Thyroid gland (tissue), 4 donors: ENCODE data around the gene CENPV. TPM values are rescaled to one million over a fixed set of nuclear protein-coding genes. Genes with fewer than 3 reads are reported as not detected.

Source experiments
- DNase-seq, 2 donors: peaks; one replicate each; pipeline ENCODE4 v3.0.0-alpha.2; 2019
- H3K27ac ChIP-seq, 3 donors: fragments of 200-600 bp; sonication (generic); 1 replicate in 2 of 3; 2 replicates in 1 of 3; pipeline ENCODE4 v1.5.1; 2016 to 2019; ENCODE audit warnings: mild to moderate bottlenecking in 1 of 3, moderate library complexity in 1 of 3
- H3K27me3 ChIP-seq: fragments of 200-600 bp; sonication (generic); one replicate; pipeline ENCODE4 v1.5.1; 2019
- H3K36me3 ChIP-seq, 2 donors: fragments of 200-600 bp; sonication (generic); one replicate each; pipeline ENCODE4 v1.5.1; 2016 to 2019
- H3K4me1 ChIP-seq, 2 donors: fragments of 200-600 bp; sonication (generic); one replicate each; pipeline ENCODE4 v1.5.1; 2017 to 2019
- H3K4me3 ChIP-seq, 3 donors: fragments of 200-600 bp; sonication (generic); replicated peaks in 1 of 3; 1 replicate in 2 of 3; 2 replicates in 1 of 3; pipeline ENCODE4 v1.5.1; 2016; ENCODE audit warnings: mild to moderate bottlenecking in 1 of 3
- H3K9me3 ChIP-seq: fragments of 200-600 bp; sonication (generic); one replicate; pipeline ENCODE4 v1.5.1; 2017
- POLR2A ChIP-seq, 2 donors: fragments of 450-650 bp; IDR thresholded peaks; one replicate each; pipeline ENCODE4 v1.6.1; 2017; ENCODE audit warnings: antibody characterized with exemption in 2 of 2, mild to moderate bottlenecking in 2 of 2, moderate library complexity in 1 of 2
- WGBS, 2 donors: methylation state at CpG; one replicate each; pipeline ENCODE4 v1.1.5; 2017; 5-methylcytosine and 5-hydroxymethylcytosine counted together
- intact Hi-C: fragments of 100-400 bp; cut with DNase I; formaldehyde crosslinking; loops from one replicate; pipeline ENCODE4 v1.15.1; 2023
- total RNA-seq, 4 donors: library from RNA; depleted of rRNA; stranded (reverse); fragments of >200 nt; gene quantifications; one replicate each; pipeline ENCODE4 v1.2.3, GENCODE V29; 2016
- TF ChIP-seq, protein P1 (sequence below), 6 experiments: fragments of 200-600 bp in 3 of 6; fragments of 450-650 bp in 3 of 6; sonication (generic) in 3 of 6; IDR thresholded peaks; one replicate each; pipeline ENCODE4 v1.5.1; 2016 to 2019; ENCODE audit warnings: antibody characterized with exemption in 6 of 6, mild to moderate bottlenecking in 2 of 6, inconsistent platforms in 1 of 6, moderate library complexity in 1 of 6

The CENPV gene
- total RNA-seq, 4 donors from 2014 or later = 4.3 to 16.7 (median 12.8) TPM

DNA sequence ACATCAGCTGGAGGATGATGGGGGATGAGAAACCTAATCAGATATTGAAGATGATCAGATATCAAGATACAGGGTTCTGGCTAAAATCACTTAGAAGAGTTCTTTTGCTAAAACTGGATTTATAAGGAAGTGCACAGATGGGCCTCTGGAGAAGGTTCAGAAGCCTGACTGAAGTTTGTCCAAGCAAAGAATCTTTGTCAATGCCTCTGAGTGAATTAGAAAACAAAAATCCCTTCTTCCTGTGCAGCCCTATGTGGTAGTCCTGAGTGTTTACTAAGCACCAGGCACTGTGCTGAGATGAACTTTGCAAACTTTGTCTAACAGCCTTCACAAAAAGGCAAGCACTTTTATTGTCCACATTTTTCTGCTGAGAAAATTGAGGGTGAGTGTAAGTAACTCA, 11.4 kb upstream of the CENPV start:
- H3K36me3 ChIP-seq = no peaks in the 10 kb centered on the region
- no peaks in the 10 kb centered on the region for H3K27me3 ChIP-seq
- H3K4me1 ChIP-seq = peaks cover 5 to 9% of the 10 kb centered on the region in 2 donors
- peak overlapping the region in 1 of 3 donors; percentile 43 for H3K27ac ChIP-seq
- DNase-seq = no peak
- intact Hi-C loops = loop anchor here (10.0 kb wide), 1 partner anchor 160 kb away; no protein-coding TSS in a partner anchor
- no peak overlapping the region for H3K4me3 ChIP-seq
- TF ChIP-seq, protein P1, sequence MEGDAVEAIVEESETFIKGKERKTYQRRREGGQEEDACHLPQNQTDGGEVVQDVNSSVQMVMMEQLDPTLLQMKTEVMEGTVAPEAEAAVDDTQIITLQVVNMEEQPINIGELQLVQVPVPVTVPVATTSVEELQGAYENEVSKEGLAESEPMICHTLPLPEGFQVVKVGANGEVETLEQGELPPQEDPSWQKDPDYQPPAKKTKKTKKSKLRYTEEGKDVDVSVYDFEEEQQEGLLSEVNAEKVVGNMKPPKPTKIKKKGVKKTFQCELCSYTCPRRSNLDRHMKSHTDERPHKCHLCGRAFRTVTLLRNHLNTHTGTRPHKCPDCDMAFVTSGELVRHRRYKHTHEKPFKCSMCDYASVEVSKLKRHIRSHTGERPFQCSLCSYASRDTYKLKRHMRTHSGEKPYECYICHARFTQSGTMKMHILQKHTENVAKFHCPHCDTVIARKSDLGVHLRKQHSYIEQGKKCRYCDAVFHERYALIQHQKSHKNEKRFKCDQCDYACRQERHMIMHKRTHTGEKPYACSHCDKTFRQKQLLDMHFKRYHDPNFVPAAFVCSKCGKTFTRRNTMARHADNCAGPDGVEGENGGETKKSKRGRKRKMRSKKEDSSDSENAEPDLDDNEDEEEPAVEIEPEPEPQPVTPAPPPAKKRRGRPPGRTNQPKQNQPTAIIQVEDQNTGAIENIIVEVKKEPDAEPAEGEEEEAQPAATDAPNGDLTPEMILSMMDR (IDR thresholded peaks at IDR 0.05) = no peak
- no peak for TF ChIP-seq POLR2A (IDR thresholded peaks at IDR 0.05)
- no peaks in the 10 kb centered on the region for H3K9me3 ChIP-seq

DNA sequence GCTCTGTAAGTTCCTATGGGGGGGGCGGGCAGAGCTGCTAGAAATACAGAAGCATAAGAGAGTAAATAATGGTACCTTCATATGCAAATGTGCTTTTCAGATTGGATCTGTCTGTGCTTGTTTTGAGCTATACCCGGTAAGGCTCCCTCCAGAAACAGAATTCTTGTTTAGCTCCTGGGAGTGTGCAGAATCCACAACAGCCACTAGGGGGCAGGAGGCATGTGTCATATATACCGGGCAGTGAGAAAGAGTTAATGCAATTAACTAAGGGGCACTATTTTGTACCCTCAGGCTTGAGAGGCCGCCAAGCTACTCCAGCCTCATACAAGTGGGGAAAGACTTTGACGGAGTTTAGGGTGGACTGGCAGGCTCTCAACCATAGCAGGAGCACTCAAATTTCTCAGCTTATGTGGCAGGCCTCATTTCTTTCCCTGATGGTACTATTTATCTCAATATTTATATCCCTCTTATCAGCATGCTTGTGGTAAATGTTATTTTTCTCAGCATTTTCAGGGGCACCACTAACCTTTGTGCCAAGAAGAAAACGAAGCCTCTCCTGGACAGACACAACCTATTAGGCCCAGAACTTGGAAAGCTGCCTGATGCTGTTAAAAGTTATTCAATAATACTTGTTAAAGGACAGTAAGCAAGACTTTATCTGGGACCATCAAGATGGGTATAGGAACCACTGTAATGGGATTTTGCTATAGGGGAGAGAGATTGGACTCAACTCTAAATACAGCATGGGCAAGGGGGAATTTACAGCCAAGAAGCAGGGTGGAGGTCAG, 10.7 kb upstream of the CENPV start:
- DNase-seq = peak; percentile 75 to 76
- 8 to 9% methylated on average over 6 of the region's 6 CpGs for WGBS, 2 donors

DNA sequence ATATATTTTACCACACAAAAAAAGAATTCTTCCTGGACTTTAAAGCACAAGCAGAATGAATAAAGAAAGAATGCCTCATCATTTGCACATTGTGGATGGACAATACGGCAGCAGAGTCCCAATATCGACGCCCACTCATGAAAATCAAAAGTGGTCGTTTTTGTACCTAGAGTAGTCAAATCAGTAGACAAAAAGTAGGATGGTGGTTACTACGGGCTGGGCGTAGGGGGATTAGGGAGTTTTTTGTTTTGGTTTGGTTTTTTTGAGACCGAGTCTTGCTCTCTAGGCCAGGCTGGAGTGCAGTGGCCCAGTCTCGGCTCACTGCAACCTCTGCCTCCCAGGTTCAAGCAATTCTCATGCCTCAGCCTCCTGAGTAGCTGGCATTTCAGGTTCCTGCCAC, 8.6 kb upstream of the CENPV start:
- Histone ChIP-seq H3K4me1 (peaks cover 5 to 9% of the 10 kb centered on the region in 2 donors), H3K36me3 (no peaks in the 10 kb centered on the region), H3K27me3 (no peaks in the 10 kb centered on the region), H3K4me3 (no peak overlapping the region), H3K9me3 (no peaks in the 10 kb centered on the region), H3K27ac (no peak overlapping the region)
- WGBS, 2 donors = 84 to 92% methylated on average over 8 of the region's 8 CpGs
- DNase-seq = no peak
- no peak for TF ChIP-seq POLR2A (IDR thresholded peaks at IDR 0.05)
- TF ChIP-seq, protein P1 (IDR thresholded peaks at IDR 0.05) = no peak
- intact Hi-C loops = loop anchor here (10.0 kb wide), 1 partner anchor 163 kb away; no protein-coding TSS in a partner anchor

More for the DNA sequence above, 10.7 kb upstream of the CENPV start:
- Histone ChIP-seq H3K9me3 (no peaks in the 10 kb centered on the region), H3K27me3 (no peaks in the 10 kb centered on the region), H3K27ac (peak overlapping the region in 2 of 3 donors; percentile 27 to 43), H3K4me3 (no peak overlapping the region), H3K36me3 (no peaks in the 10 kb centered on the region), H3K4me1 (peaks cover 5 to 9% of the 10 kb centered on the region in 2 donors)
- intact Hi-C loops = loop anchor here (10.0 kb wide), 1 partner anchor 161 kb away; no protein-coding TSS in a partner anchor
- TF ChIP-seq, protein P1 (IDR thresholded peaks at IDR 0.05) = peak; percentile 81 to 93 (median 84)
- TF ChIP-seq POLR2A (IDR thresholded peaks at IDR 0.05) = no peak

DNA sequence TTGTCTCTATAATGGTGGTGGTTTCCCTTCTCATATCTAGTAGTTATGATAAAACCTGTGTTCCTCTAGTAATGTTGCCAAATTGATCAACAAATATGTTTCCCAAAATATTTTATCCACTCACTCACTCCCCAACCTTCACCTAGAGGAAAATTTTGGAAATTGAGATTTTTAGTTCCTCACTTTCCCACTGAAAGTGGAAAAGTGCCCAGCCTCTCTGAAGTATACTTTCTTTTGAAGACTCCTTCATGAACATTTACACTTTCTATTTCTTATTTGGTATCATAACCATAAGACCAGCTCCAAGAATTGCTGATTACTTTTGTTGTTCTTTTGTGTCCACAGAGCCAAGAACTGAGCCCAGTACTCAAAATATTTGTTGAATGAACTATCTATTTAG, 5.1 kb upstream of the CENPV start:
- H3K9me3 ChIP-seq = no peaks in the 10 kb centered on the region
- no peak for DNase-seq
- H3K4me3 ChIP-seq = no peak overlapping the region
- H3K27me3 ChIP-seq = no peaks in the 10 kb centered on the region
- peaks cover 0 to under 1% of the 10 kb centered on the region in 2 donors for H3K4me1 ChIP-seq
- intact Hi-C loops = no loop called here
- TF ChIP-seq POLR2A (IDR thresholded peaks at IDR 0.05) = no peak
- TF ChIP-seq, protein P1 (IDR thresholded peaks at IDR 0.05) = no peak
- H3K36me3 ChIP-seq = no peaks in the 10 kb centered on the region
- H3K27ac ChIP-seq = no peak overlapping the region

DNA sequence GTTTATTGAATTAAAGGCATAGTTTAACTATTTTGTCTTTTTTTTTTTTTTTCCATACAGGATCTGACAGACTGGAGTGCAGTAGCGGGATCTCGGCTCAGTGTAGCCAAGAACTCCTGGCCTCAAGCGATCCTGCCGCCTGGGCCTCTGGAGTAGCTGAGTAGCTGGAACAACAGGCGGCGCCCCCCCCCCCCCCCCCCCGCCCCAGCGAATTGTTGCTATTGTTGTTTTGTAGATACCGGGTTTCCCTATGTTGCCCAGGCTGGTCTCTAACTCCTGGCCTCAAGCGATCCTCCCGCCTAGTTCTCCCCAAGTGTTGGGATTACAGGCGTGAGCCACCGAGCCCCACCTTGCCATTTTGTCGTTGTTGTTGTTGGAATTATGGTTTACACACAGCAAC, 1.3 kb upstream of the CENPV start:
- Histone ChIP-seq H3K9me3 (no peaks in the 10 kb centered on the region), H3K4me3 (no peak overlapping the region), H3K4me1 (peaks cover 7% of the 10 kb centered on the region in 2 donors), H3K36me3 (no peaks in the 10 kb centered on the region), H3K27me3 (no peaks in the 10 kb centered on the region), H3K27ac (no peak overlapping the region)
- intact Hi-C loops = no loop called here
- 87 to 88% methylated on average over 14 of the region's 14 CpGs for WGBS, 2 donors
- TF ChIP-seq POLR2A (IDR thresholded peaks at IDR 0.05) = no peak
- TF ChIP-seq, protein P1 (IDR thresholded peaks at IDR 0.05) = no peak
- no peak for DNase-seq
